ENCODE measurements around the gene EPHB1.

GRCh38 chr3:135134684-135135075 lies 339.6 kb downstream of the EPHB1 start:
- TF ChIP-seq, protein P1, sequence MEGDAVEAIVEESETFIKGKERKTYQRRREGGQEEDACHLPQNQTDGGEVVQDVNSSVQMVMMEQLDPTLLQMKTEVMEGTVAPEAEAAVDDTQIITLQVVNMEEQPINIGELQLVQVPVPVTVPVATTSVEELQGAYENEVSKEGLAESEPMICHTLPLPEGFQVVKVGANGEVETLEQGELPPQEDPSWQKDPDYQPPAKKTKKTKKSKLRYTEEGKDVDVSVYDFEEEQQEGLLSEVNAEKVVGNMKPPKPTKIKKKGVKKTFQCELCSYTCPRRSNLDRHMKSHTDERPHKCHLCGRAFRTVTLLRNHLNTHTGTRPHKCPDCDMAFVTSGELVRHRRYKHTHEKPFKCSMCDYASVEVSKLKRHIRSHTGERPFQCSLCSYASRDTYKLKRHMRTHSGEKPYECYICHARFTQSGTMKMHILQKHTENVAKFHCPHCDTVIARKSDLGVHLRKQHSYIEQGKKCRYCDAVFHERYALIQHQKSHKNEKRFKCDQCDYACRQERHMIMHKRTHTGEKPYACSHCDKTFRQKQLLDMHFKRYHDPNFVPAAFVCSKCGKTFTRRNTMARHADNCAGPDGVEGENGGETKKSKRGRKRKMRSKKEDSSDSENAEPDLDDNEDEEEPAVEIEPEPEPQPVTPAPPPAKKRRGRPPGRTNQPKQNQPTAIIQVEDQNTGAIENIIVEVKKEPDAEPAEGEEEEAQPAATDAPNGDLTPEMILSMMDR (IDR thresholded peaks at IDR 0.05), result no peak
- TF ChIP-seq POLR2A (IDR thresholded peaks at IDR 0.05), result no peak

Measured in thyroid gland (tissue), 4 donors.